H7 (cell line): ENCODE data around the gene MYO16. TPM values are rescaled to one million over a fixed set of nuclear protein-coding genes. Genes with fewer than 3 reads are reported as not detected.

Experiments used
- DNase-seq: peaks from one replicate; pipeline ENCODE4 v3.0.0; 2012
- H3K27me3 ChIP-seq: 2 replicates; pipeline ENCODE4 v1.6.0; 2011; ENCODE audit warnings: mild to moderate bottlenecking, low read length; ENCODE audit not compliant: control insufficient read depth, insufficient read depth
- H3K36me3 ChIP-seq: replicated peaks from 2 replicates; pipeline ENCODE4 v1.5.1; 2011; ENCODE audit warnings: low read length; ENCODE audit not compliant: control insufficient read depth, insufficient read depth
- H3K4me3 ChIP-seq: 2 replicates; pipeline ENCODE4 v1.5.1; 2011; ENCODE audit warnings: low read depth, mild to moderate bottlenecking, control low read depth, low read length, moderate library complexity; ENCODE audit not compliant: insufficient read depth
- total RNA-seq: library from RNA; depleted of rRNA; stranded (reverse); fragments of >200 nt; shearing (Covaris generic); gene quantifications from 2 replicates; pipeline ENCODE4 v1.2.3, GENCODE V29; 2014

Gene MYO16
- total RNA-seq, 1 experiment from 2014 or later = 0.03 TPM

DNA sequence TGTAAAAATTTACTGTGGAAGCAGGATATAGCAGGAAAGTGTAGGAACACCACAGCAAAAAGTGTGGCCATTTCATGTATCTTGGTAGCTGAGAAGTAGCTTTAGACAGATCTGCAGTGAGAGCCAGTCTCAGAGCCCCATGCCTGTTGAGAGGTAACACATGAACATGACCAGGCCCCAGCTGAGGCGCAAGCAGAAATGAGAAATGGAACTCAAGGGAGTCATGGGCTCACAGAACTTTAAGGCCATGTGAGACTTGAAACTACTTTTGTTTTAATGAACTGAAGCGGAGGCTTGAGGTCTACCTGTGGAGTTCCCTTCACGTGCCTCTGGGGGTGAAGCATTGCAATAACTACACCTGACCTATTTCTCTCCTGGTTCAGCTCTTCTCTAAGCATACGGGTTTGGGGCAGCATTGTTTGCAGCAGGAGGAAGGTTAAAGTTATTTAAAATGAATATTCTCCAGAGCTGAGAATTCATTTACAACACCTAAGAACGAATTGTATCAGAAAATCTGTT, 3.3 kb downstream of the MYO16 start:
- Histone ChIP-seq H3K4me3 (no peak overlapping the region), H3K36me3 (no peaks in the 10 kb centered on the region), H3K27me3 (no peaks in the 10 kb centered on the region)
- DNase-seq = no peak

DNA sequence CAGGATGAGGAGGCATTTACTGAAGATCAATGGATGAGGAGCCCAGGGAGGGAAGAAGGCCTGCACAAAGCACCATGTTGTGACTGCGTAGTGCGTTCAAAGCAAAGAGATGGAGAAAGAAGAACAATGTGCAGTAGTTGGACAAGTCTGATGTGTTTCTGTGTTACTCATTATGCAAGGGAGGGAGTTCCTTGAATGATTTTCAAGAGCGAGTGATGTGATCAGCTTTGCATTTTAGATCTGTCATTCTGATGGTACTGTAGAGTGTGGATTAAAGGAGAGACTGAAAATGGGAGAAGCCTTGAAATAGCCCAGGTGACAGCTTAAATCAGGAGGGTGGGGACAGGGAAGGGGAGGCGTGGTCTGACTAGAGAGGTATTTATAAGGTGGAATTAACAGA, 9.5 kb downstream of the MYO16 start:
- Histone ChIP-seq H3K4me3 (no peak overlapping the region), H3K36me3 (no peaks in the 10 kb centered on the region), H3K27me3 (no peaks in the 10 kb centered on the region)
- no peak for DNase-seq

DNA sequence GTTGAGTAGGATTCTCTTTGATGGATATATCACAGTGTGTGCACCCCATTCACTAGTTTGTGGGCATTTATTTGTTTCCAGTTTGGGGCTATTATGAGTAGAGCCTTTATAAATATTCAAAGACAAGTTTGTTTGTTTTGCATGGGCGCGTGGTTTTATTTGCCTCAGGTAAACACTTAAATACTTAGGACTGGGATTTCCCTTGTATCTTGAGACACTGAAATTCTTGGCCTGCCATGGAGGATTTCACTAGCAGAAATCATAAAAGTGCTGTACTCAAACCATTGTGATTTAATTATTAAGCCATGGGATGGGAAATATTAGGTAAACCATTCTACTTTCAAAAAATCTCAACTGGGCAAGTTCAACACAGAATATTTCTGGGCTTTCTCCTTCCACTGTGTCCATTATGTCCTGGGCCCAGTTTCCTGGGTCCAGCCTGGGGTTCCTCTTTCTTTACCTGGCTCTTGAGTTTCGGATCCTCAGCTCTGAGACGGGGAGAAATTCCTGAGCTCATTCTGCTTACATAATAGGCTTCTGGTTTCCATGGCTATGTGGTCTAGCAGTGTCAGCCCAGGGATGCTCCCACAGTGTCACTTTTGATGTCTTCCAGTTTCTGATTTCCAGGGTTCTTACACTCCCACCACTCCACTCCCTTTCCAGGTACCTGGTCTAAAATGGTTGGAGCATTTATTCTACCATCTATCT, 14.4 kb downstream of the MYO16 start:
- H3K36me3 ChIP-seq = no peaks in the 10 kb centered on the region
- H3K4me3 ChIP-seq = no peak overlapping the region
- DNase-seq = no peak
- H3K27me3 ChIP-seq = no peaks in the 10 kb centered on the region

DNA sequence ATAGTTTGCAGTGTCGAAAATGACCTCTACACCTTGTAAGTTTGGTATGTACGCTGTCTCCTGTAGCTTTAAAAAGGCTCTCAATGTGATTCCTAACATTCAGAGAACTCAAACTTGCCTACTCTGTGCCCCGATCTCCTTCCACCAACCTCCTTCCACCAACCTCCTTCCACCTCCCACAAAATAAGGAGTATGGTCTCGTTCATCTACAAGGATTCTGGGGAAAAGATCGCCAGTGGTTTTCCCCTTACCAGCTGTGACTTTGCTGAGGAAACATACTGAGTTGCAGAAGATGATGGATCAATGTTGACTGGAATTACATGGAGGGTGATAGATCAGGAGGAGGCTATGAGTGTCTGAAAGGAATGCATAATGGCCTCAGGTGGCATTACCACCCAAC, 16.0 kb downstream of the MYO16 start:
- no peak overlapping the region for H3K4me3 ChIP-seq
- H3K27me3 ChIP-seq = no peaks in the 10 kb centered on the region
- H3K36me3 ChIP-seq = no peaks in the 10 kb centered on the region
- no peak for DNase-seq

DNA sequence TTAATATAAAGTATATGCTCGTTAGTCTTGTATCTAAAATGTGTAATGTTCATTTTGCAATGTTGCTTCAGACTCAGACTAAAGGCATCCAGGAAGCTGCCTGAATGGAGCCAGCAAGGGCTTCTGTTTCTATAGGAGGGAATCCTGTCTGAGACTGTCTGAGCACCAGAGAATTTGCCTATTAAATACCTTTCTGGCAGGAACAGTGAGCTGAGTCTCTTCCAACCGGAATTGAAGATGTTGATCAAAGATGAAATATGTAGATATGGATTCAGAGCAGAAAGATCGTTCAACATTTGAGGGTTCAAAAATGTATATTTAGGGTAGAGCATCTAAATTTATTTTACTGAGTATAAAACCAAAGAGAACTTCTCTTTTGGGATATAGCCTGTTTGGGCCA, 20.9 kb downstream of the MYO16 start:
- Histone ChIP-seq H3K27me3 (no peaks in the 10 kb centered on the region), H3K36me3 (no peaks in the 10 kb centered on the region), H3K4me3 (no peak overlapping the region)
- DNase-seq = no peak

DNA sequence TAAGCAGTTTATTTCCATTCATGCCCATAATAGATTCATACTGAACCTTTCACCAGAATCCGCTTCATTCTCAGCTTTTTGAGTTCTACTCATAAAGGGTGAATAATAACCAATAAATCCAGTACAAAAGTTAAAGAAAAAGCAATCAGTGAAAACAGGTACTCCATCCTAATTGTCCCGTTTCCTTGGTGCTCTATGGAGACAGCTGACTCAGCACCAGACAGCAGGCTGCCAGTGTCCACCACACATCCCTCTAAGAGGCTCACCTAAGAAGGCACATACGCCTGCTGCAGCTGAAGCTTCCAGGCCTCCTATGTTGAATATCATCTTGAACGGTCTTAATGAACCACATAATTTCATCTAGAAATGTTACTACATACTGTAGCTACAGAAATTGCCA, 27.3 kb downstream of the MYO16 start:
- Histone ChIP-seq H3K4me3 (no peak overlapping the region), H3K36me3 (no peaks in the 10 kb centered on the region), H3K27me3 (no peaks in the 10 kb centered on the region)
- no peak for DNase-seq

DNA sequence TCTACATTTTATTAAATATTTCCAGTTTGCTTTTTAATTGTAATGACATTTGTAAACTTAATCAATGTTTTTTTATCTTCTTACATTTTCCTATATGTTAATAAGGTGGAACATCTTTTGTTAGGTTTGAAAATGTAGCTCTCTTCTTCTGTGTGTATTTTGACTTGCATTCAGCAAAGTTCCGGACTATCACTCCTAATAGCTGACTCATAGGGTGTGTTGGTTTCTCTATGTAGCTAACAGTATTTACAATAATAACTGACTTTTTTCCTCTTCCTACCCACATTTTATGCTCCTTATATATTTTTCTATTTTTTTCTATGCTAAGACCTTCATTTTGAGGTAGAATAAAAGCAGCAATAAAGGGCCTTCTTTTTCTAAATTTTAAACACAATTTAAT, 28.1 kb downstream of the MYO16 start:
- no peaks in the 10 kb centered on the region for H3K27me3 ChIP-seq
- no peak for DNase-seq
- H3K36me3 ChIP-seq = no peaks in the 10 kb centered on the region
- H3K4me3 ChIP-seq = no peak overlapping the region

DNA sequence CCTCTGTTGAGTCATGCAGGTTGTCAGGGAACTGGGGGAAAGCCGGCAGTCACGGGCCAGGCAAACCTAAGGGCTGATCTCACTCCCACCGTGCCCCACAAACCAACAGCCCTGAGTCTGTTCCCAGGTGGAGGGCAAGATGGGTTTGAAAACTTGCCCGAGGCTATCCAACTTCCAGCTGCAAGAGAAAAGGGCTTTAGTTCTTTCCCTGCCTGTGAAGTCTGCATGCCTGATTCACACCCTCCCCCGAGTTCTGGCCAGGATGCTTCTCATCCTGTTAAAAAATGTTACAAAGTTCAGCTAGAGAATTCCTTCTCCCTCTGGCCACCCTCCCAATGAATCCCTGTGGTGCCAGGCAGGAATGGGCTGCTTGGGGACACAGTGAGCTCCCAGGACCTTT, 33.1 kb downstream of the MYO16 start:
- no peak overlapping the region for H3K4me3 ChIP-seq
- H3K27me3 ChIP-seq = no peaks in the 10 kb centered on the region
- no peak for DNase-seq
- no peaks in the 10 kb centered on the region for H3K36me3 ChIP-seq

DNA sequence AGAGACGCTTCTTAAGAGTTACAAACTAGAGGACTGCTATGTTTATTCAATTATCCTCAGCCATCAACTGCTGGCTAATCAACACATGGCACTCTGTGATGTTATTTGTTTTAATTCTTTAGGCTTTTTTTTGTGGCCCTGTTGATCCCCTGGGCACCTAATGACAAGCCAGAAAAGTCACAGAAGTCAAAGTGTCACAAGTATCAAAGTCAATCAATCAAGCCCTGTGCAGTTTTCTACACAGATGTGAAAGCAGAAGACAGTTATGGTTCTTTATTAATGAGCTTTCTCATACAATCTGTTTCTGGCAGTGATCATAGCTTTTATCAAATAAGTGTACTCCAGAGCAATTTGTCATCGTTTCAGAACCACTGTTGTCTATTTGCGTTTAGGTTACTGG, 34.3 kb downstream of the MYO16 start:
- Histone ChIP-seq H3K4me3 (no peak overlapping the region), H3K36me3 (no peaks in the 10 kb centered on the region), H3K27me3 (no peaks in the 10 kb centered on the region)
- no peak for DNase-seq

DNA sequence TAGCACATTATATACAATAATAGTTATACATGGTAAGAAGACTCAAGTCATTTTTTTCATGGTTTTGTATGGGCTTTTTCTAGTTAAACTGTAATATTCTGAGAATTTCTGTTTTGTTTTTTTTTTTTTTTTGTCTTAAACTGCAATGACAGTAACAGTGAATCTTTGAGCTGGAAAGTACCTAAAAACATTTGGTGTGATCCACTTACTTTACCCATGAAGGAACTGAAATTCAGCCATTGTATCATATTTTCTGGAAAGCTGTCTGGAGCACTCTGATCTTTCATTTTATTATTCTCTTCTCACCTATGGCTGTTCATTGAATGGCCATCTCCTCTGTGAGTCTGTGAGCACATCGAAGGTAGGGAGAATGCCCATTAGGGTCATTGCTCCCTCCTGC, 37.8 kb downstream of the MYO16 start:
- no peak overlapping the region for H3K4me3 ChIP-seq
- no peaks in the 10 kb centered on the region for H3K36me3 ChIP-seq
- no peaks in the 10 kb centered on the region for H3K27me3 ChIP-seq
- DNase-seq = no peak

DNA sequence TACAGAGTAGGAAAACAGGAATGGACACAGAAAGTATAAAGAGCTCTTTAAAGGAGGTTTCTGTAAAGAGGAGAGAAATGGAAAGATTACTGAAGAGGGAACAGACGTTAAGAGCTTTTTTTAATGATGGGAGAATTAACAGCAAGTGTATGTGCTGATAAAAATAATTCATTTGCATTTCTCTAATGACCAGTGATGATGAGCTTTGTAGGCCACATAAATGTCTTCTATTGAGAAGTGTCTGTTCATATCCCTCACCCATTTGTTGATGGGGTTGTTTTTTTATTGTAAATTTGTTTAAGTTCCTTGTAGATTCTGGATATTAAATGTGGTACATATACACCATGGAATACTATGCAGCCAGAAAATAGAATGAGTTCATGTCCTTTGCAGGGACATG, 40.0 kb downstream of the MYO16 start:
- H3K36me3 ChIP-seq = no peaks in the 10 kb centered on the region
- no peaks in the 10 kb centered on the region for H3K27me3 ChIP-seq
- DNase-seq = no peak
- no peak overlapping the region for H3K4me3 ChIP-seq

DNA sequence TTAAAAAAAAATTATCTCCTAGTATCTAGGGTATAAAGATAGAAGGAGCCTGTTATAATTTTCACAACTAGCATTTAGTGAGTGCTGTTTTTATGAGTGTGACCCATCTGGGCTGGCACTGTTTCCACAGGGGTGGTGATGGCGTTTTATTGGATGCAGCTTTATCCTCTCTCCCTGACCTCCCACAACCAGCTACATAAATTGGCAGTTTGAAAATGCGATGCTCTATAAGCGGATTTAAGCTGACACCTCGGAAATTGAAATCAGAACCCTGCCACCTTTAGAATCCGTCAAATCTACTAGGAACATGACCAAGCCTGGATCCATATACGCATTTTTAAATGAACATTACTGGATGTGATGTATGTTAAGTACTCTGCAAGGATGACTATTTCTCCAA, 44.9 kb downstream of the MYO16 start:
- H3K4me3 ChIP-seq = no peak overlapping the region
- H3K27me3 ChIP-seq = no peaks in the 10 kb centered on the region
- H3K36me3 ChIP-seq = no peaks in the 10 kb centered on the region
- DNase-seq = no peak

DNA sequence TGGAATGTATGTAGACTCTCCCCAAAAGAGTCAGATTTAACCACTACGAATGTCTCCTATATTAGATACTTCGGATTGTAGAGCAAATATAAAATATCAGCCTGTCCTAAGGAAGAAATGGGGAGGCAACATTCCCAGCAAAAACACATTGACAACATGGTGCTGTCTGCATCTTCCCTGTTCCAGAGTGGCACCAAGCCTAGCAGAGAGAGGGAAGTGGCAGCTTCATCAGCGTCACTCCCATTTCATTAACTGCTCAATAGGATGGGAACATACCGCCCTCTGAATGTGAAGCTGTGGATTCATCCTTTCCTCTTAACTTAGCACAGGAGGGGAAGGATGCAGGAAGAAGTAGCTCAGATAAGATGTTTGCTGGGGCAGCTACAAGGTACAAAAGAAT, 45.4 kb downstream of the MYO16 start:
- Histone ChIP-seq H3K4me3 (no peak overlapping the region), H3K36me3 (no peaks in the 10 kb centered on the region), H3K27me3 (no peaks in the 10 kb centered on the region)
- DNase-seq = no peak

DNA sequence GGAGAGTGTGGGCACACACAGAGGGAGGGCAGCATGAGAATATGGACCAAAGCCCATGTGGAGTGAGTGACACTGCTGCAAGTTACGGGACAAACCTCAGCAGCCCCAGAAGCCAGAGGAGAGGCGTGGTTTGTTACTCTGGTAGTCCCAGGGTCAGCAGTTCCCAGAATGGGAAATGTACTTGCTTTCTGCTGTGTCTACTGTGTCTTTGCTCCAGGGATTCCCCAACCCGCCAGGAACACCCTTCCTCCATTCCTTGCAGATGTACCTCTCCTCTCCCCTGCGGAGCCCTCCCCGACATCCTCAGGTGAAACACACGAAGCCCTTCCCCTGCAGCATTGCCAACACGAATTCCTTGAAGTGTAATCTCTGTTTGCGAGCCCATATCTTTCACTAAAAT, 47.2 kb downstream of the MYO16 start:
- no peaks in the 10 kb centered on the region for H3K27me3 ChIP-seq
- no peaks in the 10 kb centered on the region for H3K36me3 ChIP-seq
- no peak overlapping the region for H3K4me3 ChIP-seq
- DNase-seq = peak; percentile 4

DNA sequence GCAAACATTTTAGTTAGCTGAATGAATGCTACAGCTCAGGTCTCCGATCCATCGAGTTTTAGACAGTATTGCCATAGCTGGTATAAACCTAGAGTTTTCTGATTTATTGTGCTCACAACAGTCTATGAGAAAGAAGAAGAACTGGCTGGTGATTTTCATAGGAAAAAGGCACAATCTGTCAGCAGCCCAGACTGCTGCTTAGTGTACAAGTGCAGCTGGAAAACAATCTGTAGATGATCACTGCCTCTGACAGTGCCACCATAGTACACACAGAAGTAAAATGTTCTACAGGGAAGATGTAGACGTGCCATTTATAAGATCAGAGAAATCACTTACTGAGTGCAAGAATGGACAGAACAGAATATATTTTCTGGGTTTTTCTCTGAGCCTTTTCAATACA, 48.4 kb downstream of the MYO16 start:
- DNase-seq = no peak
- no peaks in the 10 kb centered on the region for H3K36me3 ChIP-seq
- no peak overlapping the region for H3K4me3 ChIP-seq
- no peaks in the 10 kb centered on the region for H3K27me3 ChIP-seq

DNA sequence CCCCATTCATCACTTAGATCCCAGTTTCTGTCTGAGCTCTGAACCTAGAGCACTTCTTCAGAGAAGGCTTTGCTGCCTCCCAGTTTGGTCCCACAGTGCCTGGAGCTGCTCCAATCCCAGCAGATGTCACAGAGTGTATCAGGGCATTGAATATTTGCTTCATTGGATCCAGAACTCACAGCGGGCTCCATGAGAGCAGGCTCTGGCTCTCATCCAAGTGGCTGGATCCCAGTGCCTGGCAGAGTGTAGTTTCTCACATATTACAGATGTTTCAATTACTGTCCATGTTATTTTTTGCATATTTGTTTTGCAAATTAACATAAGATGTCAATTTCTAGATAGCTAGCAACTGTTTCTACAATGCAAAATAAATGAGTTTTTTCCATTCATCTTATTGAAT, 50.6 kb downstream of the MYO16 start:
- no peak overlapping the region for H3K4me3 ChIP-seq
- DNase-seq = no peak
- no peaks in the 10 kb centered on the region for H3K27me3 ChIP-seq
- H3K36me3 ChIP-seq = no peaks in the 10 kb centered on the region
